Measurements from ENCODE around the gene ATXN3.
"Not testable (repeated sequence)": the region's sequence is repeated elsewhere in the genome, so short reads cannot be mapped to it uniquely, and the experiment has no call there.

GRCh38 chr14:92041766-92042165 is 64.6 kb downstream of the ATXN3 start:
- TF ChIP-seq POLR2A, CTCF (IDR thresholded peaks at IDR 0.05): not testable (repeated sequence)
